Measurements from ENCODE around the gene TAS2R20. TPM values are rescaled to one million over a fixed set of nuclear protein-coding genes. Genes with fewer than 3 reads are reported as not detected.

Gene TAS2R20, protein sequence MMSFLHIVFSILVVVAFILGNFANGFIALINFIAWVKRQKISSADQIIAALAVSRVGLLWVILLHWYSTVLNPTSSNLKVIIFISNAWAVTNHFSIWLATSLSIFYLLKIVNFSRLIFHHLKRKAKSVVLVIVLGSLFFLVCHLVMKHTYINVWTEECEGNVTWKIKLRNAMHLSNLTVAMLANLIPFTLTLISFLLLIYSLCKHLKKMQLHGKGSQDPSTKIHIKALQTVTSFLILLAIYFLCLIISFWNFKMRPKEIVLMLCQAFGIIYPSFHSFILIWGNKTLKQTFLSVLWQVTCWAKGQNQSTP
- total RNA-seq: 1 to 10 TPM; 3.0 to 6.2 (median 5.0) TPM

DNA sequence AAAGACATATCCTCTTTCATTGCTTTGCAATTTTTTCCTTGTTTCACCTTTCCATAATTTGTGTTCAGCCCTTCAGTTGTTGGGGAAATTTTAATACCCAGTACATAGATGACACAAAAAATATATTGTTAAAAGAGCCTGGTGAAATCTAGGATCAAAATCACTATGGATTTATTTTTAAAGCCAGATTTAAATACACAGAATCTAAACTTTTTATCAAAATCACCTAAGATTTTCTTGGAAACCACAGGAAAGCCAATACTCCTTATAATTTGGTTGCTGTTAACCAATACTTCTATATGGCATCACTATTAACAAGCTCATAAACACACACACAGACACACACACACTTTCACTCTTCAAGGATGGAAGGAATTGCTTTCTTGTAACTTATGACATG lies at the start of gene TAS2R20:
TSS of gene TAS2R20 (minus strand) at position 101 of the 400 bp plus-strand sequence. CDS start 429 bp downstream, outside the sequence.
- TF ChIP-seq, protein P1, sequence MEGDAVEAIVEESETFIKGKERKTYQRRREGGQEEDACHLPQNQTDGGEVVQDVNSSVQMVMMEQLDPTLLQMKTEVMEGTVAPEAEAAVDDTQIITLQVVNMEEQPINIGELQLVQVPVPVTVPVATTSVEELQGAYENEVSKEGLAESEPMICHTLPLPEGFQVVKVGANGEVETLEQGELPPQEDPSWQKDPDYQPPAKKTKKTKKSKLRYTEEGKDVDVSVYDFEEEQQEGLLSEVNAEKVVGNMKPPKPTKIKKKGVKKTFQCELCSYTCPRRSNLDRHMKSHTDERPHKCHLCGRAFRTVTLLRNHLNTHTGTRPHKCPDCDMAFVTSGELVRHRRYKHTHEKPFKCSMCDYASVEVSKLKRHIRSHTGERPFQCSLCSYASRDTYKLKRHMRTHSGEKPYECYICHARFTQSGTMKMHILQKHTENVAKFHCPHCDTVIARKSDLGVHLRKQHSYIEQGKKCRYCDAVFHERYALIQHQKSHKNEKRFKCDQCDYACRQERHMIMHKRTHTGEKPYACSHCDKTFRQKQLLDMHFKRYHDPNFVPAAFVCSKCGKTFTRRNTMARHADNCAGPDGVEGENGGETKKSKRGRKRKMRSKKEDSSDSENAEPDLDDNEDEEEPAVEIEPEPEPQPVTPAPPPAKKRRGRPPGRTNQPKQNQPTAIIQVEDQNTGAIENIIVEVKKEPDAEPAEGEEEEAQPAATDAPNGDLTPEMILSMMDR (IDR thresholded peaks at IDR 0.05; ENCODE audit: low read depth): no peak

DNA sequence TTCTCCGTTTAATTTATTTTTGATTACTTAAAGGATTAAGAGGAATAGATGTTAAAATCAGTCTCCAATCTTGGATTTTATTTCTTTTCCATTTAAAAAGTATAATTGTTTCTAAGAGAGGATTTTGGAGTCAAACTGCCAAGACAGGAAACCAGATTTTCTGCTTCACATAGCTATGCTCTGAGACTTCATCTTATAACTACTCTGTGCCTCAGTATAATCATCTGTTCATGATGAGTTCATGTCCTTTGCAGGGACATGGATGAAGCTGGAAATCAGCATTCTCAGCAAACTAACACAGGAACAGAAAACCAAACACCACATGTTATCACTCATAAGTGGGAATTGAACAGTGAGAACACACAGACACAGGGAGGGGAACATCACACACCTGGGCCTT lies 42.1 kb upstream of the TAS2R20 start:
- TF ChIP-seq, protein P1 (IDR thresholded peaks at IDR 0.05; ENCODE audit: low read depth): no peak

DNA sequence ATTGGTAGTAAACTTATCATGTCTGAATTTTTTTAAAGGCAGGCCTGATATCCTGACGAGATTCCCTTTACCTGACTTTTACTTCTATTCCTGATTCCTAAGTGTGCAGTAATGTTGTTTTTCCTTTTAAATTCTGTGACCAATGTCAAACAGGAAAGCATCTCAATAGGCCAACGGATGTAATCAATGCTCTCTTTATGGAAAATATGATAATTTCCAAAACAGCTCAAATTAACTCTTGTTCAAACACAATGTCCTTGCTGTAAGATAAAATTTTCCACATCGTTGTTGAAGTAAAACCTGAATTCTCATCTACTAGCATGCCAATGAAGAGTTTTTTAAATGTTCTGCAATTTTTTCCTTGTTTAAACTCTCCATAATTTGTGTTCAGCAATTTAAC lies 41.1 kb upstream of the TAS2R20 start:
- TF ChIP-seq, protein P1 (IDR thresholded peaks at IDR 0.05; ENCODE audit: low read depth): no peak

DNA sequence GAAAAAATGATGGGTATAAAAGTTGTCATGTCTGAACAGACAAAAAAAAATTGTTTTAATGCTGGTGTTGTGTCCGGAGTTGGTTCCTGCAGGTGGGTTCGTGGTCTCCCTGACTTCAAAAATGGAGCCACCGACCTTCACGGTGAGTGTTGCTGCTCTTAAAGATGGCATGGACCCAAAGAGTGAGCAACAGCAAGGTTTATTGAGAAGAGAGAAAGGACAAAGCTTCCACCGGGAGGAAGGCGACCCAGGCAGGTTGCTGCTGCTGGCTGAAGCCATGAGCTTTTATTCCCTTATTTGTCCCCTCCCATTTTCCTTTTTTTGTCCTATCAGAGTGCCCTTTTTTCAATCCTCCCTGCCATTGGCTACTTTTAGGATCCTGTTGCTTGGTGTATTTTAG lies 33.2 kb upstream of the TAS2R20 start, which contains the start of gene TAS2R31:
TSS of gene TAS2R31 (minus strand) at position 101 of the 400 bp plus-strand sequence. CDS start at position 29, 72 bp downstream.
- TF ChIP-seq, protein P1 (IDR thresholded peaks at IDR 0.05; ENCODE audit: low read depth): no peak

DNA sequence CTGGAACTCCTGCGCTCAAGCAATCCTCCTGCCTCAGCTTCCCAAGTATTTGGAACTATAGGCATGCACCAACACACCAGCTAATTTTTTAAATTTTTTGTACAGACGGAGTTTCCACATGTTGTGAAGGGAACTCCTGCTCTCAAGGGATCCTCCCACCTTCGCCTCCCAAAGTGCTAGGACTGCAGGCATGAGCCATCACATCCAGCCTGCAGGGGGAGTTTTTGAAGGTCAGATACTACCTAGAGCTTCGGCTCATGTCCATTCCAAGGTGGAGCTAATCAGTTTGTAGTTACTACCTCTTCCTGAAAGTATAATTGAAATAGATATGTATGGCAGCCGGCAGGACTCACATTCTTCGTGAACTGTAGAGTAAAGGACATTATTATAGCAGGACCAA lies 28.0 kb upstream of the TAS2R20 start:
- TF ChIP-seq, protein P1 (IDR thresholded peaks at IDR 0.05; ENCODE audit: low read depth): no peak

DNA sequence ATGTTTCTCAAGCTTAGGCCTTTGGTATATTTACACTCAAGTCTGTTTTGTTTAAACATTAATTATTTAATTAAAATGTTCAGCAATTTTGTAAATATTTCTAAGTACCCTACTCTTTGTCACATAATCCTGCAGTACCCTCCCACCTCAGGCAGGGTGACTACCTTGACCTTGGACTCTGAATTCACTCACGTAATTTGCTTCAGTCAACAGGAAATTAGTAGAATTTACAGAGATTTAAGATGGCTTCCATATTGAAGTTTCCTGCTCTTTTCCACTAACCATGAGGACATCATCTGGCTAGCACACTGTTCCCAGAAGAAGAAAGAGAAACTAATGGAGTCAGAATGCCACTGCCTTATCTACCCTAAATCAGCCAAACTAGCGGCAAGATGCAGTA lies 25.3 kb upstream of the TAS2R20 start:
- TF ChIP-seq, protein P1 (IDR thresholded peaks at IDR 0.05; ENCODE audit: low read depth): no peak

DNA sequence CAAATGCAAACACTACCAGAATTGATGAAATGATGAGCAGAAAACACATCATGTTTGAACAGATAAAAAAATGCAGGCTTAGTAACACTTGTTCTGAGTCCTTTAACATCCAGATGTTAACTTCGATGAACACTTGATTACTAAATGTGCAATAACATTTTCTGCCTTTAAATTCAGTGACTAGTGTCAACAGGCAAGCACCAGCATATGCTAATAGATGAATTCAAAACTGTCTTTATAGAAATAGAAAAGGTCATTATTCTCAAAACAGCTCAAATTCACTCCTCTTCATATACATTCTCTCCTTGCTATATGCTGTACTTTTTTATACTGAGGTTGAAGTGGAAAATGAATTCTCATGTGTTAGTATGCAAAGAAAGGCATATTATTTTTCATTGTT lies 24.4 kb upstream of the TAS2R20 start, which contains the start of gene TAS2R19:
TSS of gene TAS2R19 (minus strand) at position 101 of the 400 bp plus-strand sequence. CDS start at position 52, 49 bp downstream.
- TF ChIP-seq, protein P1 (IDR thresholded peaks at IDR 0.05; ENCODE audit: low read depth): no peak
